PC-9 (cell line): ENCODE data around the gene WSCD1.

ENCODE experiments used
- CTCF ChIP-seq: fragments of 200-600 bp; sonication (generic); conservative IDR thresholded peaks from 2 replicates; pipeline ENCODE4 v1.6.1; 2017; ENCODE audit warnings: mixed run types, antibody characterized with exemption, mild to moderate bottlenecking, moderate library complexity
- EZH2 ChIP-seq: fragments of 200-600 bp; sonication (generic); IDR thresholded peaks from 2 replicates; pipeline ENCODE4 v1.8.0; 2017; ENCODE audit warnings: antibody characterized with exemption, low read depth

- no peak for TF ChIP-seq CTCF
- no peak for TF ChIP-seq EZH2
These were observed 7.6 kb downstream of the WSCD1 start for GRCh38 chr17:6077752-6078151.
